HepG2 (cell line): ENCODE data around the gene TUBB4B. TPM values are rescaled to one million over a fixed set of nuclear protein-coding genes. Genes with fewer than 3 reads are reported as not detected.

Experiments
- CEBPG ChIP-seq: IDR thresholded peaks from 2 replicates; pipeline ENCODE4 v1.6.1; 2016
- CHCHD3 ChIP-seq: sonication (generic); formaldehyde crosslinking; IDR thresholded peaks from 2 replicates; pipeline ENCODE4 v1.8.0; 2022; ENCODE audit warnings: mild to moderate bottlenecking, missing genetic modification reagents, moderate library complexity
- CREBL2 ChIP-seq: sonication (generic); formaldehyde crosslinking; IDR thresholded peaks from 2 replicates; pipeline ENCODE4 v1.8.1; 2023; ENCODE audit warnings: missing genetic modification reagents, mild to moderate bottlenecking, borderline replicate concordance
- ELF3 ChIP-seq: IDR thresholded peaks from 2 replicates; pipeline ENCODE4 v1.6.1; 2016; ENCODE audit warnings: missing genetic modification reagents, missing compliant biosample characterization
- FOXO1 ChIP-seq: sonication (generic); formaldehyde crosslinking; IDR thresholded peaks from 2 replicates; pipeline ENCODE4 v1.4.0; 2020; ENCODE audit warnings: missing genetic modification reagents
- HCFC1 ChIP-seq: fragments of 150-350 bp; IDR thresholded peaks from 2 replicates; pipeline ENCODE4 v1.6.1; 2014; ENCODE audit warnings: low read depth, low read length
- HMG20B ChIP-seq: conservative IDR thresholded peaks from 2 replicates; pipeline ENCODE4 v1.6.1; 2016; ENCODE audit warnings: missing genetic modification reagents, missing compliant biosample characterization
- ISL2 ChIP-seq: sonication (generic); formaldehyde crosslinking; IDR thresholded peaks from 2 replicates; pipeline ENCODE4 v1.5.0; 2020; ENCODE audit warnings: missing genetic modification reagents
- JARID2 ChIP-seq: sonication (generic); formaldehyde crosslinking; IDR thresholded peaks from 2 replicates; pipeline ENCODE4 v1.8.1; 2023; ENCODE audit warnings: missing genetic modification reagents, inconsistent platforms; ENCODE audit not compliant: insufficient replicate concordance
- KIAA2018 ChIP-seq: sonication (generic); formaldehyde crosslinking; IDR thresholded peaks from 2 replicates; pipeline ENCODE4 v1.5.0; 2020; ENCODE audit warnings: mild to moderate bottlenecking, missing genetic modification reagents, borderline replicate concordance
- NFIC ChIP-seq: IDR thresholded peaks from 2 replicates; pipeline ENCODE4 v1.6.1; 2012; ENCODE audit warnings: mild to moderate bottlenecking, low read length, inconsistent platforms
- RNF2 ChIP-seq: fragments of 450-650 bp; conservative IDR thresholded peaks from 2 replicates; pipeline ENCODE4 v1.6.1; 2016; ENCODE audit warnings: low read depth
- SRSF1 ChIP-seq: fragments of 200-400 bp; formaldehyde crosslinking; optimal IDR thresholded peaks from 2 replicates; pipeline ENCODE3; 2017; ENCODE audit warnings: mild to moderate bottlenecking, low read depth, low read length, moderate library complexity
- SRY ChIP-seq: sonication (generic); formaldehyde crosslinking; IDR thresholded peaks from 2 replicates; pipeline ENCODE4 v1.8.0; 2022; ENCODE audit warnings: mild to moderate bottlenecking, missing genetic modification reagents
- TBX3 ChIP-seq: fragments of 450-650 bp; IDR thresholded peaks from 2 replicates; pipeline ENCODE4 v1.6.1; 2017; ENCODE audit warnings: antibody characterized with exemption, mild to moderate bottlenecking, inconsistent platforms, borderline replicate concordance
- THAP11 ChIP-seq: IDR thresholded peaks from 2 replicates; pipeline ENCODE4 v1.6.1; 2016; ENCODE audit warnings: missing biosample characterization, missing genetic modification reagents
- ZNF136 ChIP-seq: sonication (generic); formaldehyde crosslinking; IDR thresholded peaks from 2 replicates; pipeline ENCODE4 v1.8.1; 2022; ENCODE audit warnings: low read depth, mild to moderate bottlenecking, moderate library complexity, missing genetic modification reagents
- ZNF563 ChIP-seq: sonication (generic); formaldehyde crosslinking; IDR thresholded peaks from 2 replicates; pipeline ENCODE4 v1.8.0; 2022; ENCODE audit warnings: mild to moderate bottlenecking, moderate library complexity, missing genetic modification reagents
- ZNF784 ChIP-seq: sonication (generic); formaldehyde crosslinking; IDR thresholded peaks from 2 replicates; pipeline ENCODE4 v1.5.1; 2020; ENCODE audit warnings: missing genetic modification reagents, mild to moderate bottlenecking, borderline replicate concordance
- ZNF800 ChIP-seq: sonication (generic); formaldehyde crosslinking; IDR thresholded peaks from 2 replicates; pipeline ENCODE4 v1.4.0; 2020; ENCODE audit warnings: missing genetic modification reagents
- polyA plus RNA-seq, 8 experiments: library from polyadenylated mRNA; depleted of rRNA in 3 of 8; stranded (reverse) in 7 of 8; unstranded in 1 of 8; fragments of >200 nt; fragmentation: Illumina TruSeq in 4 of 8; extraction: Trizol in 4 of 8; gene quantifications; 2 replicates each; pipeline versions ENCODE4 v1.2.1 to v1.2.3, GENCODE V29; 2011 to 2016; ENCODE audit warnings: low read depth in 4 of 8, missing spikeins in 1 of 8, mixed read lengths in 1 of 8; ENCODE audit not compliant: insufficient read depth in 1 of 8
- total RNA-seq, 5 experiments: library from RNA; depleted of rRNA; stranded (reverse); fragments of >200 nt; fragmentation: Illumina TruSeq; extraction: Trizol; gene quantifications; 2 replicates each; pipeline ENCODE4 v1.2.3, GENCODE V29; 2016; ENCODE audit warnings: low read depth in 1 of 5

Gene TUBB4B
- total and polyA plus RNA-seq, 2 of the 13 experiments (the other 11 are each of a cell fraction or from before 2014, with no cell fraction given): 182 to 412 TPM

GRCh38 chr9:137218754-137219271 lies 22.3 kb upstream of the TUBB4B start (continued):
- TF ChIP-seq KIAA2018 (CRISPR knock-in tag) (no peak), ZNF800 (CRISPR knock-in tag) (no peak), HMG20B (no peak), CHCHD3 (no peak), TBX3 (no peak), SRY (CRISPR knock-in tag) (0 out of 2 replicates have a peak, but pooled peaks have one; percentile 53), CREBL2 (CRISPR knock-in tag) (no peak), HCFC1 (no peak), SRSF1 (no peak), ZNF563 (CRISPR knock-in tag) (no peak), CEBPG (CRISPR knock-in tag) (no peak), FOXO1 (CRISPR knock-in tag) (no peak; the same call in 1 of the 2 replicates), THAP11 (peak; percentile 39; the same call in 1 of the 2 replicates), ZNF136 (CRISPR knock-in tag) (no peak), ELF3 (peak; percentile 61), JARID2 (CRISPR knock-in tag) (no peak), ZNF784 (CRISPR knock-in tag) (no peak), ISL2 (no peak), NFIC (no peak), RNF2 (no peak)
